ENCODE measurements around the gene DECR2.

DNA sequence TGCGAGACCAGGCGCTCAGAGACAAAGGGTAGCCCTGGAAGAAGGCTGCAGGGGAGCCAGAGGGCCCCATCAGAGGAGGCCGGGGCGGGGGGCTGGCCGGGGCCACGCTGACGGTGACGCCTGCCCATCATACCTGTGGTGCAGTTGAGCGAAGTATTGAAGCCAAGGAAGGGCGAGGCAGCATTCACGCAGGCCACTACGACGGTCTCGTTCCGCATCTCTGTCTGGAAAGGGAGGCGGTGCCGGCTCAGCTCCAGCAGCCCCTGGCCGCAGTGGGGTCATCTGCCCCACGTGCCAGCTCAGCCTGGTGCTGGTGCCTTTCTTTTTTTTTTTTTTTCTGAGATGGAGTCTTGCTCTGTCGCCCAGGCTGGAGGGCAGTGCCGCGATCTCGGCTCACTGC lies 26.5 kb upstream of the DECR2 start:
- TF ChIP-seq, protein P1, sequence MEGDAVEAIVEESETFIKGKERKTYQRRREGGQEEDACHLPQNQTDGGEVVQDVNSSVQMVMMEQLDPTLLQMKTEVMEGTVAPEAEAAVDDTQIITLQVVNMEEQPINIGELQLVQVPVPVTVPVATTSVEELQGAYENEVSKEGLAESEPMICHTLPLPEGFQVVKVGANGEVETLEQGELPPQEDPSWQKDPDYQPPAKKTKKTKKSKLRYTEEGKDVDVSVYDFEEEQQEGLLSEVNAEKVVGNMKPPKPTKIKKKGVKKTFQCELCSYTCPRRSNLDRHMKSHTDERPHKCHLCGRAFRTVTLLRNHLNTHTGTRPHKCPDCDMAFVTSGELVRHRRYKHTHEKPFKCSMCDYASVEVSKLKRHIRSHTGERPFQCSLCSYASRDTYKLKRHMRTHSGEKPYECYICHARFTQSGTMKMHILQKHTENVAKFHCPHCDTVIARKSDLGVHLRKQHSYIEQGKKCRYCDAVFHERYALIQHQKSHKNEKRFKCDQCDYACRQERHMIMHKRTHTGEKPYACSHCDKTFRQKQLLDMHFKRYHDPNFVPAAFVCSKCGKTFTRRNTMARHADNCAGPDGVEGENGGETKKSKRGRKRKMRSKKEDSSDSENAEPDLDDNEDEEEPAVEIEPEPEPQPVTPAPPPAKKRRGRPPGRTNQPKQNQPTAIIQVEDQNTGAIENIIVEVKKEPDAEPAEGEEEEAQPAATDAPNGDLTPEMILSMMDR (IDR thresholded peaks at IDR 0.05), result no peak
- no peak for TF ChIP-seq POLR2A (IDR thresholded peaks at IDR 0.05)

Data from thyroid gland (tissue), 4 donors.